ENCODE data around the gene TTYH2.

Gene TTYH2

GRCh38 chr17:74216505-74216904 lies 3.1 kb downstream of the TTYH2 start:
- no peak for DNase-seq (ENCODE audit: low spot score)

GRCh38 chr17:74217037-74217730 lies 3.8 kb downstream of the TTYH2 start:
- DNase-seq (ENCODE audit: low spot score): no peak

- no peak for DNase-seq (ENCODE audit: low spot score)
Measured at GRCh38 chr17:74217888-74218287, 4.5 kb downstream of the TTYH2 start.

GRCh38 chr17:74218436-74218835 lies 5.1 kb downstream of the TTYH2 start:
- no peak for DNase-seq (ENCODE audit: low spot score)

GRCh38 chr17:74219576-74220133 lies 6.3 kb downstream of the TTYH2 start:
- no peak for DNase-seq (ENCODE audit: low spot score)

GRCh38 chr17:74220219-74220618 lies 6.8 kb downstream of the TTYH2 start:
- DNase-seq (ENCODE audit: low spot score): no peak

- DNase-seq (ENCODE audit: low spot score): no peak
Measured at GRCh38 chr17:74220946-74221818, 7.8 kb downstream of the TTYH2 start.

GRCh38 chr17:74222399-74222798 lies 9.0 kb downstream of the TTYH2 start:
- DNase-seq (ENCODE audit: low spot score): no peak

- no peak for DNase-seq (ENCODE audit: low spot score)
Measured at GRCh38 chr17:74223901-74224300, 10.5 kb downstream of the TTYH2 start.

GRCh38 chr17:74224959-74225725 lies 11.8 kb downstream of the TTYH2 start:
- DNase-seq (ENCODE audit: low spot score): no peak

- no peak for DNase-seq (ENCODE audit: low spot score)
Measured at GRCh38 chr17:74226252-74226651, 12.9 kb downstream of the TTYH2 start.

- no peak for DNase-seq (ENCODE audit: low spot score)
Measured at GRCh38 chr17:74227271-74228080, 14.1 kb downstream of the TTYH2 start.

- DNase-seq (ENCODE audit: low spot score): no peak
Measured at GRCh38 chr17:74228306-74228978, 15.1 kb downstream of the TTYH2 start.

- no peak for DNase-seq (ENCODE audit: low spot score)
Measured at GRCh38 chr17:74230896-74231295, 17.5 kb downstream of the TTYH2 start.

- no peak for DNase-seq (ENCODE audit: low spot score)
Measured at GRCh38 chr17:74231928-74232907, 18.8 kb downstream of the TTYH2 start.

- DNase-seq (ENCODE audit: low spot score): no peak
Measured at GRCh38 chr17:74233937-74234336, 20.6 kb downstream of the TTYH2 start.

- DNase-seq (ENCODE audit: low spot score): no peak
Measured at GRCh38 chr17:74234486-74234885, 21.1 kb downstream of the TTYH2 start.

GRCh38 chr17:74235040-74235581 lies 21.7 kb downstream of the TTYH2 start:
- no peak for DNase-seq (ENCODE audit: low spot score)

GRCh38 chr17:74235911-74236371 lies 22.6 kb downstream of the TTYH2 start:
- no peak for DNase-seq (ENCODE audit: low spot score)
